ENCODE results near the gene SORT1.

DNA sequence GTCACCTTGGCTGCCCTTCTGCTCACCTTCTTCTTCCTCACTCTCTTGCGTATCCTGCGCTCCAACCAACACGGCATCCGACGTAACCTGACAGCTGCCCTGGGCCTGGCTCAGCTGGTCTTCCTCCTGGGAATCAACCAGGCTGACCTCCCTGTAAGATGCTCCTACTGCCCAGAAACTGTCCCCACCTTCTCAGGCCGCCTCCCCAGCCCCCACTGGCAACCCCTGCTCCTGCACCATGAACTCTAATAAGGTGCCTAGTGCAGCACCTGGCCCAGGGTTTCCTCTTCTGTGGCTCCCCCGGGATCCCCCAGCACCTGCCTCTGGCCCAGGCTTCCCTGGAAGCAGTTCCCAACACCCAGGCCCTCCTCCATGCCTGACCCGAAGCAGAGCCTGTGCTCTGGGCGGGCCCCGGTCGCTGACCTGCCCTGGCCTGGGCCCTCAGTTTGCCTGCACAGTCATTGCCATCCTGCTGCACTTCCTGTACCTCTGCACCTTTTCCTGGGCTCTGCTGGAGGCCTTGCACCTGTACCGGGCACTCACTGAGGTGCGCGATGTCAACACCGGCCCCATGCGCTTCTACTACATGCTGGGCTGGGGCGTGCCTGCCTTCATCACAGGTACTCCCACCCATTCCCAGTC is 127.6 kb downstream of the SORT1 start:
- TF ChIP-seq, protein P1, sequence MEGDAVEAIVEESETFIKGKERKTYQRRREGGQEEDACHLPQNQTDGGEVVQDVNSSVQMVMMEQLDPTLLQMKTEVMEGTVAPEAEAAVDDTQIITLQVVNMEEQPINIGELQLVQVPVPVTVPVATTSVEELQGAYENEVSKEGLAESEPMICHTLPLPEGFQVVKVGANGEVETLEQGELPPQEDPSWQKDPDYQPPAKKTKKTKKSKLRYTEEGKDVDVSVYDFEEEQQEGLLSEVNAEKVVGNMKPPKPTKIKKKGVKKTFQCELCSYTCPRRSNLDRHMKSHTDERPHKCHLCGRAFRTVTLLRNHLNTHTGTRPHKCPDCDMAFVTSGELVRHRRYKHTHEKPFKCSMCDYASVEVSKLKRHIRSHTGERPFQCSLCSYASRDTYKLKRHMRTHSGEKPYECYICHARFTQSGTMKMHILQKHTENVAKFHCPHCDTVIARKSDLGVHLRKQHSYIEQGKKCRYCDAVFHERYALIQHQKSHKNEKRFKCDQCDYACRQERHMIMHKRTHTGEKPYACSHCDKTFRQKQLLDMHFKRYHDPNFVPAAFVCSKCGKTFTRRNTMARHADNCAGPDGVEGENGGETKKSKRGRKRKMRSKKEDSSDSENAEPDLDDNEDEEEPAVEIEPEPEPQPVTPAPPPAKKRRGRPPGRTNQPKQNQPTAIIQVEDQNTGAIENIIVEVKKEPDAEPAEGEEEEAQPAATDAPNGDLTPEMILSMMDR (IDR thresholded peaks at IDR 0.05 in 8 of 11, conservative IDR thresholded peaks at IDR 0.05 in 3 of 11), result no peak
- TF ChIP-seq POLR2AphosphoS5 (IDR thresholded peaks at IDR 0.05), result no peak
